Stimulated activated CD4-positive, alpha-beta T cell treated with anti-CD3 and anti-CD28 coated beads, Interleukin-15, amount 100 ng/mL, for 24 hours (primary cell): ENCODE data around the gene CCDC8.
"Not testable (repeated sequence)": the region's sequence is repeated elsewhere in the genome, so short reads cannot be mapped to it uniquely, and the experiment has no call there.

Source experiments
- DNase-seq: peaks from one replicate; pipeline ENCODE4 v3.0.0-alpha.2; 2020

The CCDC8 gene

GRCh38 chr19:46404055-46404752 is 9.2 kb downstream of the CCDC8 start:
- no peak for DNase-seq

GRCh38 chr19:46402725-46403124 is 10.6 kb downstream of the CCDC8 start:
- DNase-seq, result no peak

GRCh38 chr19:46397801-46398479 is 15.4 kb downstream of the CCDC8 start:
- not testable (repeated sequence) for DNase-seq

DNA sequence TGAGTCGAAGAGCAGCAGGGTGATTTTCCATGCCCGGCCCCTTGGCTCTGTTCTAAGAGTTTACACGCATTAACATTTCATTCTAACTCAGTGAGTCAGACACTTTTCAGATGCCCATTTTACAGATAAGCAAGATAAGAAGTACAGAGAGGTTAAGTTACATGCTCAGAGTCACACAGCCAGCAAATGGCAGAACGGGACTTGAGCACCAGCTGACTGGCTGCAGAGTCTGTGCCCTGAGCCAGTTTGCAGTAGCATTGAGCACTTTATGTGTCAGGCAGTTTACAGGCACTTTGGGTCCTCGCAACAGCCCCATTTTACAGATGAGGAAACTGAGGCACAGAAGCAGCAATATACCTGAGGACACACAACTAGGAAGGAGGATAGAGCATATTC is 19.0 kb downstream of the CCDC8 start:
- no peak for DNase-seq

DNA sequence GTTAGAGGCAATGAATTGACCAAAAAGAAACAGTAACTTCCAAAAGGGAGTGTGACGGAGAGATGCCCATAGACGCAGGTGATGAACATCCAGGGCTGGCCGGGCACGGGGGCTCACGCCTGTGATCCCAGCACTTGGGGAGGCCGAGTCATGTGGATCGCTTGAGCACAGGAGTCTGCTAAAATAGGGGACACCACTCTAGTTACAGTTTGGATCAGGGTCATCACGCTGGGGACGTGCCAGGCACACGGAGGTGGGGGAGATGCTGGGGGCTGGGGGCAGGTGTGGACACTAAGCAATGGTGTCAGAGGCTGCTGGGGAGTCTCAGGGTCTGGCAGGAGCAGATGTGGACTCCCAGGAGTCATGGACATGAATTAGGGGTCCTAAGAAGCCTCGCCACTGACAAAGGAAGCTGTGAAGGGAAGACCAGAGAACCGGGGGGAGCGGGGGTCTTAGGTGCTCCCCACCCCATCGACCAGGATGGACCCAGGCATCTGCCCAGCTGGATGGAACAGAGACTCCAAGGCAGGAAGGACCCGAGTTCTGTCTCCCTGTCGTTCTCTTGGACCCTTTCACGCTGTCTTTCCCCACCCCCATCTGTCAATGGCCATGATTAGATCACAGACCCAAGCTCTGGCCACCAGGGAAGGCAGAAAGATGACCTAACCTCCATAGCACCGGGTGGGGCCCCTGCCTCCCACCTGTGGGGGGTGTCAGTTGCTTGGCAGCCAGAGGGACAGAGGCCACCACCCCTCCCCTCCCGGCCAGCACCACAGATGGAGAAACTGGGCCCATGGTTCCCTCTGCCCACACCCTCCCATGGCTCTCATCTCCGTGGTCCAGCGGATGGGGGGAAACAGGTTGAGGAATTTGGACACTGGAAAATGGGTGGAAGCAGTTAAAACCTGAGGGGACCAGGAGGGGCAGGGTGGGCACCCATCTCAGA is 19.6 kb downstream of the CCDC8 start:
- no peak for DNase-seq

DNA sequence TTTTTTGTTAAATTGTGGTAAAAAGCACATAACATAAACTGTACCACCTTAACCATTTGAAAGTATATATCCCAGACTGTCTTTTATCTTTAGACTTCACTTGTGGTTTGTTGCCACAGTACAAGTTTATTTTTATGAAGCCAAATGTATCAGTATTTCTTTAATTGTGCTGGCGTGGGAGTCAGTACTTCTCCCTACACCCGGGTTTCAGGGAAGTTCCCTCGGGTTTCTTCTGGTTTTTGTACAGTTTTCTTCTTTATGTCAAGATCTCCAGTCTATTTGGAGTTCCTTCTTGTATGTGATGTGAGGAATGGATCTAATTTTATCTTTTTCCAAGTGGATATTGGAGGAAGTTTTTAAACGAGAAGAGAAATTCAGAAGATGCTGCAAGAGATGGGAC is 20.5 kb downstream of the CCDC8 start:
- no peak for DNase-seq

DNA sequence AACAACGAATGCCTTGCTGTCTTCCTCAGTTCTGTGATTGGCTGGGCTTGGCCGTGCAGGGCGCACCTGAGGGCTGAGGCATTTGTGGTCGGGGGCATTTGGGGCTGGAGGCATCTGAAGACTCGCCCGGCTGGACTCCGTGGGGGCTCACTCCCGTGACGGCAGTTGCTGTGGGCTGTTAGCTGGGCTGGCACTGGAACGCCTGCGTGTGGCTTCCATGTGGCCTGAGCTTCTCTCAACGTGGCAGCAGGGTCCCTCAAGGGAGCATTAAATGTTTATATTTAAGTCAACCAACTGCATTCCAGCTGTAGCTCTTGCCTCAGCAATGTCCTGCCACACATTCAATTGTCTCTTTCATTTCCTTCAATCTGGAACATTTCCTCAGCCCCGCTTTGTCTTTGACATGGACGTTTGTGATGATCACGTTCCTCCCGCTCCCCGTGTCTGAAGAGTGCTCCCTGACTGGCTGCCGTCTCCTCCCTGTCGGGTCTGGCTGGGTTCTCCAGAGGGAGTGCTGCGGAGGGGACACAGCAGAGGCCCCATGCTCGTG is 21.0 kb downstream of the CCDC8 start:
- no peak for DNase-seq

- no peak for DNase-seq
Observed at GRCh38 chr19:46391296-46392251, 21.8 kb downstream of the CCDC8 start.

- no peak for DNase-seq
Observed at GRCh38 chr19:46390866-46391265, 22.5 kb downstream of the CCDC8 start.

- no peak for DNase-seq
Observed at GRCh38 chr19:46390121-46390858, 23.1 kb downstream of the CCDC8 start.

DNA sequence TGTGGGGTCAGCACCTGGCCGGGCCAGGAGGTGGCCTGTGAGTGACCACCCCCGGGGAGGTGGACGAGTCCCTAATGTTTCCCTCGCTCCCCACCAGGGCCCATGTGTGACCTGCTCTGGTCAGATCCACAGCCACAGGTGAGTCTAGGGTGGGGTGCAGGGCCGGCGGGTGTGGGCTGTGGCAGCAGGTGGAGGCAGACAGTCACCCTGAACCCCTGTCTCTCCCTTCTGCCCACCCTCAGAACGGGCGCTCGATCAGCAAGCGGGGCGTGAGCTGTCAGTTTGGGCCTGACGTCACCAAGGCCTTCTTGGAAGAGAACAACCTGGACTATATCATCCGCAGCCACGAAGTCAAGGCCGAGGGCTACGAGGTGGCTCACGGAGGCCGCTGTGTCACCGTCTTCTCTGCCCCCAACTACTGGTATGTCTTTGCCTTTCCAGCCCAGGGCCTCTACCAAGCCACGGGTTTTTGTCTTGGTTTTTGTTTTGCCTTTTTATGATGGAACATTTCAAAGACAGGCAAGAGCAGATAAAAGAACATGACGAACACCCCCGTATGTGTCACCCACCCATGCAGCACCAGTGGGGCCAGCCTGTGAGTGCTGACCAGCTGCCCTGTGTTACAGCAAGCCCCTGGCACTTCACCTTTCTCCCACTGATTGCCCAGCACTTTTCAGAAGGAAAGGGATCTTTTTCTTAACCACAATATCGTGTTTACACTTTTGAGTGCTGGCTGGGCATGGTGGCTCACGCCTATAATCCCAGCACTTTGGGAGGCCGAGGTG is 24.9 kb downstream of the CCDC8 start:
- DNase-seq, result no peak

GRCh38 chr19:46387713-46388130 is 25.6 kb downstream of the CCDC8 start:
- no peak for DNase-seq

- no peak for DNase-seq
Observed at GRCh38 chr19:46386996-46387712, 26.2 kb downstream of the CCDC8 start.

DNA sequence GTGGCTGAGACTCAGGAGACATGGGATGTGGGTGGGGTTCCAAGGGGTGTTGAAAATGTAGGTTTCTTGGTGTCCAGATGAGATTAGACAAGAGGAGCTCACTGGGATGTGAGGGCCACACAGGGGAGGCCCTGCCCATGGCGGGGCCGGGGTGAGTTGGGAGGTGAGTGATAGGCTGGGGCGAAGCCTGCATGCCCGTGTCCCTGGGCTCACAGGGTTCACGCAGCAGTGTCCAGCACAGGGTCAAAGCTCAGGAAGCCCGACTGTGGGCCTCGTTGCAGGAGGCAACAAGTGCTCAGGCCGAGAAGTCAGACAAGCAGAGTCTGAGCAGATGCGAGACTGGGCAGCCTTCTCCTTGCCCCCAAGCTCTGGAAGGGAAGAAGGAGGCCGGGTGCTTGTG is 27.2 kb downstream of the CCDC8 start:
- DNase-seq, result no peak

- no peak for DNase-seq
Observed at GRCh38 chr19:46385636-46386035, 27.7 kb downstream of the CCDC8 start.

DNA sequence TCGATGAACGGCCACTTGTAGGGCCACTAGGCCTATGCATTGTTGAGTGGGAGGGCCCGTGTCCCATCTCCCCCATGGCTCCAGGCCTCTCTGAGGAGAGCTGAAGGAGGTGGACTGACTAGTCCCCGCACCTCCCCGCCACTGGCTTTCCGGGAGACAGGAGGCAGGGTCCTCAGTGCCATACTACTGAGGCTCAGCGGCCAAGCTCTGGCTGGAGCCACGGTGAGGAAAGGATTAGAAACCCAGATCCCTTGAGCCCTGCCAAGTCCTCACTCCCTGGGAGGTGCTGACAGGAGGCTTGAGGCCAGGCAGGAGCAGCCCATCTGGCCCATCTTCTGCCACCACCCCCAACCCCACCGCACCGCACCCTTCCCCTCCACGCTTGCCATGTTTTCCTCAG is 29.0 kb downstream of the CCDC8 start:
- DNase-seq, result no peak

DNA sequence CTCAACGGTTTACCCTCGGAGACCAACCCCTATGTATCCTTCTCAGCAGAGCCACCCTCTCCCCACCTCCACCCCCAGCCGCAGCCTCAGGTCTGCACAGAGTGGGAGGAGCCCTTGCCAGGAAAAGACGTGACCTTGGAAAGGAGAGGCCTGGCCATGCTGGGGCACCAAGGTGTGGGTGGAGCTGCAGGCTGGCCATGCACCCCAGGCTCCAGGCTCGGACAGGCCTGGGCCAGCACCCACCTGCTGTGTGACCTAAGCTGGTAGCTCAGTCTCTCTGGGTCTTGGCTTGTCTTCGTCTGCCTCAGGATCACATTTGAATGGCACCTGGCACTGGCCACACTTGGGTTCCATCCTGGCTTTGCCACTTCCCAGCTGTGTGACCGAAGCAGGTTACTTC is 29.5 kb downstream of the CCDC8 start:
- DNase-seq, result no peak

DNA sequence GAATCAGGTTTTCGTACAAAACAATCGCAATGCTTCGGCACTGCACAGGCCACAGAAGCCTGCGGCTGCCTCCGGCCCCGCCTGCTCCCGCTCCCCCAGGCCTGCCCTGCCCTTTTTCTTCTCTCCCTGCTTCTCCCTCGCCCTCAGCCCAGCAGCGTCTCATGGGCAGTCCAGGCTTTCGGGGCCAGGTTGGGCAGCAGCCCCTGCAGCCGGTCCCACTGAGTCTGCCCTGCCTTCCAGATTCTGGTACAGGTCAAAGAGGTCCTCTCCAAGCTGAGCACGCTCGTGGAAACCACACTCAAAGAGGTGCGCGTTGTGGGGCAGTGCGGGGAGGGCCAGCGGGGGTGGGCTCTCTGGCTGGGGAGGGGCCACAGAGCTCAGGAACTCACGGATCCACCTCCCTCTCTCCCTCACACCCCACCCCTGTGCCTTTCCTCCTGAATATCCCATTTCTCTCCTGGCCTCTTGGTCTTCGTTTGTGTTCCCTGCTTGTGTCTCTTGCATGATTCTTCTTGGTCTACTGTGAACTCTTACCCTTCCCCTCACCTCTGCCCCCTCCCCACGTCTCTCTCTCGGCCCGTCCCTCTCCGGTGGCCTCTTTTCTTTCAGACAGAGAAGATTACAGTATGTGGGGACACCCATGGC is 30.1 kb downstream of the CCDC8 start:
- DNase-seq, result no peak

- no peak for DNase-seq
Observed at GRCh38 chr19:46381756-46382345, 31.5 kb downstream of the CCDC8 start.
